Tibial nerve (tissue), 4 donors: ENCODE measurements around the gene MSH5.

Source experiments
- EP300 ChIP-seq, 2 donors: sonication (generic); formaldehyde crosslinking; IDR thresholded peaks; one replicate each; pipeline ENCODE4 v1.6.1; 2017; ENCODE audit warnings: antibody characterized with exemption in 2 of 2, mild to moderate bottlenecking in 1 of 2
- POLR2A ChIP-seq, 2 donors: fragments of 450-650 bp; IDR thresholded peaks; one replicate each; pipeline ENCODE4 v1.6.1; 2017; ENCODE audit warnings: antibody characterized with exemption in 2 of 2, mild to moderate bottlenecking in 2 of 2, moderate library complexity in 2 of 2
- TF ChIP-seq, protein P1 (sequence below), 5 experiments: fragments of 200-600 bp in 3 of 5; fragments of 450-650 bp in 2 of 5; sonication (generic) in 3 of 5; IDR thresholded peaks; one replicate each; pipeline ENCODE4 v1.5.1; 2016 to 2019; ENCODE audit warnings: antibody characterized with exemption in 5 of 5, mild to moderate bottlenecking in 3 of 5, moderate library complexity in 2 of 5

DNA sequence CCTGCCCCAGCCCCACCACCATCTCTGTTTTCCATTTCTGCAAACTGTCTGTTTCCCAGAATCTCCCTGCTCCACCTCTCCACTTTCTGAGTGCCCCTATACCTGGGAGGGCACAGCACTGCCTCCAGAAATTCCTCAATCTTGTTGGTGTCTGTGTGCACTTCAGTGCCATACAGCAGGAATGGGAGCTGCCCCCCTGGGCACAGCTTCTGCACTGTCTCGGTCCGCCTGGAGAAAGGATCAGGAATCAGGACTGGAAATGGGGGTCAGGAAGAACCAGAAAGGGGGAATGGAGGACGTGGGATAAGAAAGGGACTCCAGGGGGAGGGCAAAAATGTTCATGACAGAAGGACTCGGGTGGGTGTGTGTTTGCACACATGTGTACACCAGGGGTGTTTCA lies 6.1 kb upstream of the MSH5 start:
- TF ChIP-seq, protein P1, sequence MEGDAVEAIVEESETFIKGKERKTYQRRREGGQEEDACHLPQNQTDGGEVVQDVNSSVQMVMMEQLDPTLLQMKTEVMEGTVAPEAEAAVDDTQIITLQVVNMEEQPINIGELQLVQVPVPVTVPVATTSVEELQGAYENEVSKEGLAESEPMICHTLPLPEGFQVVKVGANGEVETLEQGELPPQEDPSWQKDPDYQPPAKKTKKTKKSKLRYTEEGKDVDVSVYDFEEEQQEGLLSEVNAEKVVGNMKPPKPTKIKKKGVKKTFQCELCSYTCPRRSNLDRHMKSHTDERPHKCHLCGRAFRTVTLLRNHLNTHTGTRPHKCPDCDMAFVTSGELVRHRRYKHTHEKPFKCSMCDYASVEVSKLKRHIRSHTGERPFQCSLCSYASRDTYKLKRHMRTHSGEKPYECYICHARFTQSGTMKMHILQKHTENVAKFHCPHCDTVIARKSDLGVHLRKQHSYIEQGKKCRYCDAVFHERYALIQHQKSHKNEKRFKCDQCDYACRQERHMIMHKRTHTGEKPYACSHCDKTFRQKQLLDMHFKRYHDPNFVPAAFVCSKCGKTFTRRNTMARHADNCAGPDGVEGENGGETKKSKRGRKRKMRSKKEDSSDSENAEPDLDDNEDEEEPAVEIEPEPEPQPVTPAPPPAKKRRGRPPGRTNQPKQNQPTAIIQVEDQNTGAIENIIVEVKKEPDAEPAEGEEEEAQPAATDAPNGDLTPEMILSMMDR (IDR thresholded peaks at IDR 0.05): no peak
- no peak for TF ChIP-seq POLR2A (IDR thresholded peaks at IDR 0.05)
- no peak for TF ChIP-seq EP300 (IDR thresholded peaks at IDR 0.05)
